Measurements from ENCODE around the gene LCN10.
"Not testable (repeated sequence)": the region's sequence is repeated elsewhere in the genome, so short reads cannot be mapped to it uniquely, and the experiment has no call there.

LCN10 gene

GRCh38 chr9:136718345-136719194 is 24.2 kb downstream of the LCN10 start:
- DNase-seq: no peak

DNA sequence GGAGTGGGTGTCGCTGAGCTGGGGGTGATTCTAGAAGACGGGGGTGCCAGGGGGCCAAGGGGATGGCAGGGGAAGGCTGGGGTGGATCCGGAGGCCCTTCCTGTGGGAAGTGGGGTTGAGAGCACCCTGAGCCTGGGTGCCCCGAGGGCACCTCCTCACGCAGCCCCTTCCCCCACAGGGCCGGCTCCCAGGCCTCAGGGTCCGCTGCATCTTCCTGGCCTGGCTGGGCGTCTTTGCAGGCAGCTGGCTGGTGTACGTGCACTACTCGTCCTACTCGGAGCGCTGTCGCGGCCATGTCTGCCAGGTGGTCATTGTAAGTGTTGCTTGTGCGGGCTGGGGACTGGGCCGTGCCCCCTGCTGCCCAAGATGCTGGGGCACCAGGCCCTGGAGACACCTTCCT is 25.3 kb downstream of the LCN10 start:
- no peak for DNase-seq

DNA sequence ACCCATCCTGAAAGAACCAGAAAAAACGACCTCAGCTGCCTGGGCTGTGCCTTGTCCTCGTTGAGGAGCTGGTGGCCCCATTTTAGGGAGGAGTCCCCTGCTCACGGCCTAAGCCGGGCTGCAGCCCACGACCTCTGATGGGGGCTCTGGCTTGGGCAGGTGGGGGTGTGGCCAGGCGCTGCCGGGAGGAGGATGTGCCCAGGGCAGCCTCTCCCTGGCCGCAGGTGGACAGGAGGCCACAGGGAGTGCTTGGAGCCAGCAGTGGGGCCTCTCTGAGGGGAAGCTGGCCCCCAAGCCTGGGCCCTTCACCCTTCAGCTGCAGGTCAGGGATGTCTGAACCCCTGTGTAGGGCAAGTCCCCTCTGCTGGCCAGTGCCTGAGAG is 27.9 kb downstream of the LCN10 start:
- DNase-seq: no peak

- no peak for DNase-seq
These were observed 28.4 kb downstream of the LCN10 start for GRCh38 chr9:136714096-136714892.

- DNase-seq: no peak
These were observed 29.2 kb downstream of the LCN10 start for GRCh38 chr9:136713550-136713949.

GRCh38 chr9:136712690-136713544 is 29.8 kb downstream of the LCN10 start:
- DNase-seq: no peak

DNA sequence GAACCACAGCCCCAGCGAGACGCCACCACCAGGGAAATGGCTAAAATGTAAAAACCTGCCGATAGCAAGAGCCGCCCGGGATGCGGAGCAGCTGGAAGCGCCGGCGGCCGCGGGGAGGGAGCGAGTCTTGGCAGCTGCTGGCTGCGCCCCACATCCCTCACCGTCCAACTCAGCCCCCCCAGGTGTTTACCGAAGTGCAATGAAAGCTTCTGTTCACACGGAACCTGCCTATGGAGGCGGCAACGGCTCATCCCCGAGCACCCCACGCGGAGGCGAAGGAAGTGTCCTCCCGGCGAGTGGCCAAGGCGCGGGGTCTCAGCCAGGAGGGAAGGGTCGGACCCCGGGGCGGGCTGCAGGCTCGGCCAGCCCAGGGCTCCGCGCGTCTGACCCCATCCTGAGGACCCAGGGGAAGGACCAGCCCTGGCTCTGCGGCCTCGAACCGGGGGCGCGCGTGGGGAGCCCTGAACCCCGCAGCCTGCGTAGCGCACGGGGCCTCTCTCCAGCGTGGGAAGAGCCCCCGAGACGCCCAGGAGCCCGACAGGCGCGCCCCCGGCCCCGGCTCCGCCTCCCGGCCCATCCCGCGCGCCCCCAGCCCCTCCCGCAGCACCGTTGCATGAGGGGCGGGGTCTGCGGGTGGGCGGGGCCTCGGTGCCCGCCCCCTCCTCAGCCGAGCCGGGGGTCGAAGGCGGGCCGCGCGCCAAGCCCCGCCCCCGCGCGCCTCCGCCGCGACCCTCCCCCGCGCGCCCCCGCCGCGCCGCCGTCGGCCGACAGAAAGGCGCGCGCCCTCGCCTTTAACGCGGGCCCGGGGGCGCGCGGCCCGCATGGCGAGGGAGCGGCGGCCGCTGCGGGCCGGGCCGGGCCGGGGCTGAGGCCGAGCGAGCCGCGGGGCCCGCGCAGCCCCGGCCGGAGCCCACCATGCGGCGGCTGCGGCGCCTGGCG is 30.7 kb downstream of the LCN10 start, which contains the start of gene DIPK1B:
DIPK1B (plus strand) TSS at position 822 of the 939 bp plus-strand sequence; CDS start at position 916, 94 bp downstream.
- DNase-seq: no peak

- DNase-seq: not testable (repeated sequence)
These were observed 31.5 kb downstream of the LCN10 start for GRCh38 chr9:136711219-136711648.

DNA sequence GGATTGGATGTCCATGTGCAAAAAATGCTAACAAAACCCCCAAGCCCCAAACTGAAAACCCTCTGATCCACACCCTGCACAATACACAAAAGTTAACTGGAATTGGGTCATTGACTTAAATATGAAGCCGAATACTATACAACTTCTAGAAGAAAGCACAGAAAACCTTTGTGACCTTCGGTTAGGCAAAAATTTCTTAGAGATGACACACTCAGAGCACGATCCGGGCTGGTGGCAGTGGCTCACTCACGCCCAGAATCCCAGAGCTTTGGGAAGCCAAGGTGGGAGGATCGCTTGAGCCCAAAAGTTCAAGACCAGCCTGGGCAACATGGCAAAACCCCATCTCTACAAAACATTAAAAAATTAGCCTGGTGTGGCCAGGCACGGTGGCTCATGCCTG is 32.2 kb downstream of the LCN10 start:
- no peak for DNase-seq

DNA sequence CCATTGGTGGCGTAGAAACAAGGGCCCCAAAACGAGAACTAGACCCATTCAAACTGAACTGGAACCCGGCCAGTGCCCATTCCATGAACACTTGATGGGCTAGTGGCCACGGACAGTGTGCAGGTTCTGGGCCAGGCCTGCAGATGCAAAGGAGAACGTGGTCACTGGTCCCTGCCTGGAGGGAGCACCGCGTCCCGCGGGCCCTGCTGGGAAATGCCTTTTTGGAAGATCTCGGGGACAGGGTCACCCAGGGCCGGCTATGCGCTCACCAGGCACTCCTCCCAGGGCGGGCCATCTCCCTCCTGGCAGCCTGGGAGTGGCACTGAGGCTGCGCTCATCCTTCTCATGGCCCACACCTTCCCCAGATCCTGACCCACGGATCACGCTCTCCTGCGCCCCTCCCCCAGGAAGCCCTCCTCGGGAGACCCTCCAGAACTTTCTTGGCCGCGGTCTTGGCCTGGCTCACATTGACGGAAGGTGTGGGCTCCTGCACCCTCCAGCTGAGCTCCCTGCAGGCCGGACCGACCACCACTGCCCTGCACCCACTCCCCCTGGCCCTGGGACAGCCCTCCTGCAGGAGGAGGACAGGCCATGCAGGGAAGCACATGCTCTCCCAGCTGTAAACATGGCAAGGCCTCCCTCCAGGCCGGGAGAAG is 33.2 kb downstream of the LCN10 start:
- no peak for DNase-seq

GRCh38 chr9:136707849-136708517 is 34.8 kb downstream of the LCN10 start:
- no peak for DNase-seq

- DNase-seq: no peak
These were observed 35.7 kb downstream of the LCN10 start for GRCh38 chr9:136707011-136707410.

DNA sequence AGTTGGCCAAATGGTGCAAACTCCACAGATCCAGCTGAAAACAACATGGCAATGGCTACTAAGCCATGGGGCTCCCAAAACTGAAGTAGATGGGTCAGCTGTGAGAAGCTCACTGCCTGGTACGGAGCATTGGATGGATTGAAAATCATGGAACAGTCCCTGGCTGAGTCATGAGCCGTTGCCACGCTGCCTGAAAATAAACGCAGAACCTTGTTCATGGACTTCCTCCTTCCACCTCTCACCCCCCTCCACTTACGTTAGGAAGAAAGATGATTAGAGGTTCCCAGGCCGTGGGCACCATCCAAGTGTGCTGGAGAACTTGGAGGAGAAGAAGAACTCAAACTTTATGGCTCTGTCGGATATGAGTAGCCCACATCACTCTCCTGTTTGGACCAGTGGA is 37.2 kb downstream of the LCN10 start:
- no peak for DNase-seq

DNA sequence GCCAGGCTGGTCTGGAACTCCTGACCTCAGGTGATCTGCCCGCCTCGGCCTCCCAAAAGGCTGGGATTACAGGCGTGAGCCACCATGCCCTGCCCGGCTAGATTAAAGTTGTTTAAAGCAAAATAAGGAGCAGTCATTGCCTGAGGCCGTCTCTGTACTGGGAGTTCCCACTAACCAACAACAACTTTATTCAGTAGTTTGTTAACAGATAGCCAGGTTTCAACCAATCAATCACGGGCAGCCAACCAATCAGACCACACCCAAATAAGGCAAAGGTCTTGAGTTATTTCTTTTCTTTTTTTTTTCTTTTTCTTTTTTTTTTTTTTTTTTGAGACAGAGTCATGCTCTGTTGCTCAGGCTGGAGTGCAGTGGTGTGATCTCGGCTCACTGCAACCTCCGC is 38.0 kb downstream of the LCN10 start:
- not testable (repeated sequence) for DNase-seq

DNA sequence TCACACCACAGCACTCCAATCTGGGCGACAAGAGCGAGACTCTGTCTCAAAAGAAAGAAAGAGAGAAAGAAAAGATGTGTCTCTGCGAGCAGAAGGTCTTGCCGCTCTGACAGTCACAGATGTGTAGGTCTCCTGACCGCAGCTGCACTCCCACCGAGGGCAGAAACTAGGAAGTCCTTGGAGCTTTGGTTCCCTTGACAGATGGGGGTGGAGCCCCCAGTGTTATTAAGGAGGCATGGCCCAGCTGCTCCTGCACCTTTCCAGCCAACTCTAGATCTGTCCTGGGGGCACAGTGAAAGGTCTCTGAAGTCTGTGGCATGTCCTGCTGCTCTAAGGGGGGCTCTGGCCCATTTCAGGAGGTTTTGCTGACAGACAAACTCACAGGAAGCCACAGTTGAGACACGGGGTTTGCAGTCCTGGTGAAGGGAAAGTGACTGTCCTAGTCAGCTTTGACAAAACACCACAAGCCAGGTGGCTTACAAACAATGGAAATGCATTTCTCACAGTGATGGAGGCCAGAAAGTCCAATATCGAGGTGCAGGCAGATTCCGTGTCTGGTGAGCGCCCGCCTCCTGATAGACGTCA is 39.4 kb downstream of the LCN10 start:
- DNase-seq: no peak

GRCh38 chr9:136701668-136702053 is 41.1 kb downstream of the LCN10 start:
- no peak for DNase-seq

GRCh38 chr9:136700959-136701667 is 41.6 kb downstream of the LCN10 start:
- DNase-seq: peak; percentile 84

GRCh38 chr9:136700304-136700703 is 42.4 kb downstream of the LCN10 start:
- DNase-seq: no peak

DNA sequence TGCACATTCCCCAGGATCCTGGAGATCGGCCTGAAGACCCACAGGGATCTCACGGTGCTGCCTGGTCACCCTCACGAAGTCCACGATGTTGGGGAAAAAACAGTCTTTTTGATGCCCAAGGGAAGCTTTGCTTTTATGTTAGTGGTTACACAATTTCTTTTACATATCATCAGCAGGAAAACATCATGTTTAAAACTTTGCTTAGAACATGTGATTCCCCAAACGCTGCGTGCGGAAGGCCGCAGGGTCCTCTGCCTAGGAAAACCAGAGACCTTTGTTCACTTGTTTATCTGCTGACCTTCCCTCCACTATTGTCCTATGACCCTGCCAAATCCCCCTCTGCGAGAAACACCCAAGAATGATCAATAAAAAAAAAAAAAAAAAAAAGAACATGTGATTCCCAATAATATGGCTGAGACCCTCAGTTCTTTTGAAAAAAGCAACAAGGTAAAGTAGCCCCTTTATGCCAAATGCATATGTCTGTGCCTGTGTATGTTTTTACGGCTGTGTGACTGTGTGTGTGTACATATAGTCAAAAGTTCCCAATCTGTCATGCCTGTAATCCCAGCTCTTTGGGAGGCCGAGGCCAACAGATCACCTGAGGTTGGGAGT is 44.0 kb downstream of the LCN10 start:
- DNase-seq: no peak
